ENCODE measurements around the gene COX7B2.

Gene COX7B2

DNA sequence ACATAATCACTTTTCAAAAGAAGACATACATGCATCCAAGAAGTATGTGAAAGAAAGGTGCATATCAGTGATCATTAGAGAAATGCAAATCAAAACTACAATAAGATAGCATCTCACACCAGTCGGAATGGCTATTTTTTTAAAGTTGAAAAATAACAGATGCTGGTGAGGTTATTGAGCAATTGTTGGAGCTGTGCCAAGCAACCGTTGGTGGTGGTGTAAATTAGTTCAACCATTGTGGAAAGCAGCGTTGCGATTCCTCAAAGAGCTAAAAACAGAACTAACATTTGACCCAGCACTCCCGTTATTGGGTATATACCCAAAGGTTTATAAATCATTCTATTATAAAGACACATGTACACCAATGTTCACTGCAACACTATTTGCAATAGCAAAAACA is 14.2 kb downstream of the COX7B2 start:
- no peak overlapping the region for H3K27ac ChIP-seq
- no peak for DNase-seq (ENCODE audit: low read depth, low spot score)

GRCh38 chr4:46890056-46890455 is 19.0 kb downstream of the COX7B2 start:
- no peak for DNase-seq (ENCODE audit: low read depth, low spot score)
- H3K27ac ChIP-seq = no peak overlapping the region

DNA sequence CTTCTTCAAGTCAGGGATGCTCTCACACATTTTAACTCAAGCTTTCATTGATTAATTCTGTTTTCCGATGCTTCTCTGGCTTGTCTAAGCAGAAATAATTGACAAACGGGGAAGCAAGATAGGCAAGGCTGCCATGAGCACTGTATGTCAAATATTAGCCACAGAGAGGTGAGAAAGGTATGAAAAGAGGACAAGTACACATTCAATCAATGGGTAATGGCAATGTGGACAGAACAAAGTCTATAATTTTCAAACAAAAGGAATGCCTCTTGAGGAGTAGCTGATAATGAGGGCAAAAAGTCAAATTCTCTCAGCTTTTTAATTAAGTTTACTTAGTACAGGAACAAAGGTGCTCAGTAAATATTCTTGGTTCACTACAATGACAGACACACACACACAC is 19.6 kb downstream of the COX7B2 start:
- DNase-seq (ENCODE audit: low read depth, low spot score) = no peak
- no peak overlapping the region for H3K27ac ChIP-seq

GRCh38 chr4:46886711-46887110 is 22.3 kb downstream of the COX7B2 start:
- DNase-seq (ENCODE audit: low read depth, low spot score) = no peak
- no peak overlapping the region for H3K27ac ChIP-seq

- DNase-seq (ENCODE audit: low read depth, low spot score) = no peak
- no peak overlapping the region for H3K27ac ChIP-seq
Measured at GRCh38 chr4:46878641-46879040, 30.4 kb downstream of the COX7B2 start.

DNA sequence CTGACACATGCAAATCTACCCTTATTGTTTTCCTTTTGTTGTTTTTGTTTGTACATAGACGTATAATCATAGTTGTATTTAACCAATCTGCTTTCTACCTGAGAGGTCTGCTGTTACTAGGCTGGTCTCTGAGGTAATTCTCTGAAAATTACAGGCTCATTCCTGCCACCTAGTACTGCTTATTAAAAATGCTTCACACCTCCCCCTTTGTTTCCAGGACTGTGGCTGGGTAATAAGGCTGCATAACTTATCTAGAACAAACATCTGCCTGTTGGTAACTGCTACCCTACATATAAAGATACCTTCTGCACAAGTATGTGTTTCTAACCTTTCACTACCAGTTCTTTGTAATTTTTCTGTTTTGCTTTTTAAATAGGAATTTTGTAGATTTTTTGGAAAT is 34.2 kb downstream of the COX7B2 start:
- DNase-seq (ENCODE audit: low read depth, low spot score) = no peak
- no peak overlapping the region for H3K27ac ChIP-seq

- DNase-seq (ENCODE audit: low read depth, low spot score) = no peak
- H3K27ac ChIP-seq = no peak overlapping the region
Measured at GRCh38 chr4:46870411-46870810, 38.6 kb downstream of the COX7B2 start.

DNA sequence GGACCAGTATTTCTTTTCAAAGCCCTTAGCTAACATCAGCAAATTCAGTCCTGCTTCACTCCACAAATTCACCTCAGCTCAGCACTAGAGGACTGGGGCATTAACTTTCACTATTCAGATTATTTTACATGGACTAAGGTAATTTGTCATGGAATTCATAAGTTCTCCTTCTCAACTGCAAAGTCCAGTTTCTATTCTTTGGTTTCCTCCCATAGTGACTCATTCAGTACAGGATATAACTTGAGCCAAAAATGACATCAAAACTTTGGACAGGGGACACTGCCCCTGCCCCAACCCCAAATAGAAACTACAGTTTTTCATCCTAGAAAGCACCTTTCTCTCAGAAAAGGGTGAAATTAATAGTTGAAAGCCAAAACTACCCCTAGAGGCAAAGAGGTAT is 52.7 kb downstream of the COX7B2 start:
- DNase-seq (ENCODE audit: low read depth, low spot score) = no peak

DNA sequence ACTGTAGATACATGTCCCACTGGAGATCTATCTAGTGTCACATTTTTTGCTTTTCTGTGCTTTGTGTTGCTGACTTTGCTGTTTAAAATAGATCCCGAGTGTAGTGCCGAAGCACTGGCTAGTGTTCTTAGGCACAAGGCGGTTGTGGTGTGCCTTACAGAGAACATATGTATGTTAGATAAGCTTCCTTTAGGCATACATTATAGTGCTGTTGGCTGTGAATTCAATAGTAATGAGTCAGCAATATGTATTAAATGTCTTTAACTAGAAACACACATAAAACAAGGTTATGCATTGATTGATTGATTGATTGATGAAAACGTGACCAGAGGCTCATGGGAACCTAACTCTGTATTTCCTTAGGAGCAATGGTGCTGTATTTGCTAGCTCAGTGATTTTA is 56.2 kb downstream of the COX7B2 start:
- no peak for DNase-seq (ENCODE audit: low read depth, low spot score)
- no peak overlapping the region for H3K27ac ChIP-seq

More for the DNA sequence above, 52.7 kb downstream of the COX7B2 start:
- no peak overlapping the region for H3K27ac ChIP-seq

DNA sequence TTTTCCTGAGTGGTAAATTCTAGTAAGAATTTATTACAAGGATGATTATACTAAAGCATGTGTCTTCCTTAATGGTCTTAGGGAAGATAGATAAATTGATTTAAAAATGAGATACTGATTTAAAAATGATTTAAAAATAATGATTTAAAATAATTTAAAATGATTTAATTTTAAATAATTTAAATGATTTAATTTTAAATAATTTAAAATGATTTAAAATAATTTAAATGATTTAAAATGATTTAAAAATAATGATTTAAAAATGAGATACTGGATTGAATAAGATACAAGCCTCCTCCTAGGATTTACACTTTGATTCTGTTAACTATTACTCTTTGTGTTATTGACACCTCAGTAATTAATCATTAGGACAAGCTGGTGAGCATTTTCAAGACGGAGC is 59.0 kb downstream of the COX7B2 start:
- DNase-seq (ENCODE audit: low read depth, low spot score) = no peak
- no peak overlapping the region for H3K27ac ChIP-seq

- no peak for DNase-seq (ENCODE audit: low read depth, low spot score)
- no peak overlapping the region for H3K27ac ChIP-seq
Measured at GRCh38 chr4:46844325-46844917, 64.6 kb downstream of the COX7B2 start.

GRCh38 chr4:46839128-46839527 is 69.9 kb downstream of the COX7B2 start:
- no peak for DNase-seq (ENCODE audit: low read depth, low spot score)
- H3K27ac ChIP-seq = no peak overlapping the region

DNA sequence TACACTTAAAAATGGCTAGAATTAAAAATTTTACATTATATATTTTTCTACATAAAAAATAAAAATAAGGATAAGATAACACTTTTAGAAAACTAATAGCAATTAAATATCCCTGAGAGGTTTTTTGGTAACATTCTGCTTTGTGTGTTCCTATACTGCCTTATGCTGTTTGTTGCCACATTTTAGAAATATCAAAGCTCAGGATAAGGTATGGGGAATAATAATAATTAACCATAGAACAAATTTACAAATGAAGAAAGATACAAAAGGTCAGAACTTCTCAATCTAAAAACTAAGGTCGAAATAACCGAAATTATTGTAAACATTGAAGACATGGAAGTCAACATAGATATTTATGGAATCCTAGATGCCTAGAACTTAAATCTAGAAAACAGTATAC is 71.4 kb downstream of the COX7B2 start:
- DNase-seq (ENCODE audit: low read depth, low spot score) = no peak

DNA sequence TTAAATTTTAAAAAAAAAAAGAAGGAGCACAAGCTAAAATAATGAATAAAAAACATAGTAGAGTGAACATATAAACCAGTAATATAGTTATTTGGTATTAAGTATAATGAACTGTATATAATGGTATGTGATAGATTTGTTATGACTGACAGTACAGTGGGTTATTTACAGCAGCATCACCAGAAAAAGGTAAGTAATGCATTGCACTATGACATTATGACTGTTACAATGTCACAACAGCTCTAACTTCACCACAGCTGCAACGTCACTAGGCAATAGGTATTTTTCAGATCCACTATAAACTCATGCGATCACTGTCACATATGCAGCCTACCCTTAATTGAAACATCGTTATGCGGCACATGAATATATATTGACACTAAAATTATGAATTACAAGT is 72.5 kb downstream of the COX7B2 start:
- no peak for DNase-seq (ENCODE audit: low read depth, low spot score)

More for the DNA sequence above, 71.4 kb downstream of the COX7B2 start:
- H3K27ac ChIP-seq = no peak overlapping the region

GRCh38 chr4:46830971-46831454 is 78.0 kb downstream of the COX7B2 start:
- DNase-seq (ENCODE audit: low read depth, low spot score) = no peak
- no peak overlapping the region for H3K27ac ChIP-seq

More for the DNA sequence above, 72.5 kb downstream of the COX7B2 start:
- H3K27ac ChIP-seq = no peak overlapping the region

DNA sequence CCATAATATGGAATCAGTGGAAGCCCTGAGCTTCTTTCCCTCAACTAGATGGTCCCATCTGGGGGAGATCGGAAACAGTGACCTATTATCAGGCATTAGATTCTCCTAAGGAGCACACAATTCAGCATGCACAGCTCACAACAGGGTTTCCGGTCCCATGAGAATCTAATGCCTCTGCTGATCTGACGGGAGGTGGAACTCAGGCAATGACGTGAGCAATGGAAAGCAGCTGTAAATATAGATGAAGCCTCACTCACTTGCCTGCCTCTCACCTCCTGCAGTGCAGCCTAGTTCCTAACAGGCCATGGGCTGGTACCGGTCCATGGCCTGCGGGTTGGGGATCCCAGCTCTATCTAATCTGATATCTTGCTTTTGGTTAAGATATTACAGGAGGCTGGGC is 88.9 kb downstream of the COX7B2 start:
- no peak for DNase-seq (ENCODE audit: low read depth, low spot score)
- no peak overlapping the region for H3K27ac ChIP-seq

- DNase-seq (ENCODE audit: low read depth, low spot score) = no peak
- no peak overlapping the region for H3K27ac ChIP-seq
Measured at GRCh38 chr4:46819095-46819494, 90.0 kb downstream of the COX7B2 start.

DNA sequence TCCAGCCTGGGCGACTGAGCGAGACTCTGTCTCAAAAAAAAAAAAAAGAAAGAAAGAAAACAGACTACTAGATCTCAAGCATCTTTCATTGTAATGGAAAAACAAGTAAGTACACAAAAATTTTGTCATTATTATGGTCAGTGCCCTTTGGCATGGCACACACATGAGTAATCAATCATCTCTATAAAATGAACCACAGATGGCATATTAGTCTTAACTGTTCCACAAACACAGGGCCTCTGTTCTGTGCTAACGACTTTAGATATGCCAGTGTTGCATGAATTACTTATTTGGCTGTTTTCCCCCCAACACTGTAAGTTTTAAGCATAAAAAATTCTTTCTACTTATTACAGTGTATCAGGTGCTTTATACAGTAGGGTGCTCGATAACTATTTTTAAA is 90.4 kb downstream of the COX7B2 start:
- no peak overlapping the region for H3K27ac ChIP-seq
- DNase-seq (ENCODE audit: low read depth, low spot score) = no peak

DNA sequence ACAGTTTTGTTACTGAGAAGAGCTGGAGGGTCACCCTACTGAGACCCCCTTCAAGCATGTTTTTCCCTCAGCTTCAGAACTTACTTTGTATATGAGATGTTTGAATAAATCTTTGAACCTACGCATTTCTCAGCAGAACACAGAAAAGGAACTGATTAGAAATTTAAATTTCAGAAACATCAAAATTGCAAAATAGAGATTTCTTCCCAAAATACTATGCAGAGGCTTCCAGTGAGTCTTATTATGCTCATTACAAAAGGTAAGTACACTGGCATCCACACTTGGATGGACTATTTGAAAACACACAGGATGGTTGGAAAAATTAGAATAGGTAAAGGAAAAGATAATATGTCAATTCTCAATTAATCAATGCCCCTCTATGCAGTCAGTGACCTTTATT is 91.2 kb downstream of the COX7B2 start:
- no peak overlapping the region for H3K27ac ChIP-seq
- no peak for DNase-seq (ENCODE audit: low read depth, low spot score)

GRCh38 chr4:46804781-46805413 is 104.1 kb downstream of the COX7B2 start:
- DNase-seq (ENCODE audit: low read depth, low spot score) = no peak
- no peak overlapping the region for H3K27ac ChIP-seq

DNA sequence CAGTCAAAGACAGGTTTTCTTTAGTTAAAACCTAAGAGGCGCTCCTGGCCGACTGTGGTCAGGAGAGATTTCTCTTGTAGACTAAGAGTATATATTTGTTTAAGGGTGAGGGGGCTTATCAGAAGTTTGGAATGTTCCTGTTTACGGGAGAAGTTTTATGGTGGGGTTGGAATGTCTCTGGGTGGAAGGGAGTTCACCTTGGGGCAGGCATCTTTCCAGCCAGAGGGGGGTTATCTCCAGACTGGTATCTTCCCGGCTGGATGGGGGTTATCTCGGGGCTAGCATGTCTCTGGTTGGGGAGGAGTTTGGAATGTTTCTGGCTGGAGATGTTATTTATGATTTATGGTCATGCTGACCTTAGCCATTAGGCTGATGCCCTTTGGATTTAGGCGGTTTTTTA is 116.0 kb downstream of the COX7B2 start:
- no peak for DNase-seq (ENCODE audit: low read depth, low spot score)
- no peak overlapping the region for H3K27ac ChIP-seq

DNA sequence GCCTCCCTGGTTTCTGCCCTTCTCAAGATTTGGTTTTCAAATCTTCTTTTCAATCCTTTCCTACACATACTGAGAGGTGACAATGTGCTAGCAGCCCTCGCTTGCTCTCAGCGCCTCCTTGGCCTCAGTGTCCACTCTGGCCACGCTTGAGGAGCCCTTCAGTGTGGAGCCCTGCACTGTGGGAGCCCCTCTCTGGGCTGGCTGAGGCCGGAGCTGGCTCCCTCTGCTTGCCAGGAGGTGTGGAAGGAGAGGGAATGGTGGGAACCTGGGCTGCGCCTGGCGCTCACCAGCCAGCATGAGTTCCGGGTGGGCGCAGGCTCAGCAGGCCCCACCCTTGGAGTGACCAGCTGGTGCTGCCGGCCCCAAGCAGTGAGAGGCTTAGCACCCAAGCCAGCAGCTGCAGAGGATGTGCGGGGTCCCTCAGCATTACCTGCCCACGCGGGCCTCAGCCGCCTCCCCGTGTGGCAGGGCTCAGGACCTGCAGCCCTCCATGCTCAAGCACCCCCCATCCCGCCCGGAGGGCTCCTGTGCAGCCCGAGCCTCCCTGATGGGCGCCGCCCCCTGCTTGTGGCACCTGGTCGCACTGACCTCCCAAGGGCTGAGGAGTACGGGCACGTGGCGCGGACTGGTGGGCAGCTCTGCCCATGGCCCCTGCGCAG is 127.5 kb downstream of the COX7B2 start:
- H3K27ac ChIP-seq = no peak overlapping the region
- DNase-seq (ENCODE audit: low read depth, low spot score) = no peak

All from epithelial cell of prostate (primary cell).